Lower lobe of right lung (tissue), 2 donors: ENCODE results near the gene SLC1A2. TPM values are rescaled to one million over a fixed set of nuclear protein-coding genes. Genes with fewer than 3 reads are reported as not detected.
A peak's percentile ranks its signal among the peaks of the same experiment; 100 is the strongest.

Experiments
- ATAC-seq, 2 donors: fragments of 200-7000 bp; cut with Tn5 transposase; one replicate each; pipeline ENCODE4 v1.9.1; 2020 to 2022; ENCODE audit warnings: mild to moderate bottlenecking in 2 of 2, moderate library complexity in 2 of 2
- DNase-seq: peaks from one replicate; pipeline ENCODE4 v3.0.0-alpha.2; 2020
- H3K27ac ChIP-seq: fragments of 200-600 bp; one replicate; pipeline ENCODE4 v1.8.0; 2022
- H3K27me3 ChIP-seq: fragments of 200-600 bp; one replicate; pipeline ENCODE4 v1.8.0; 2022; ENCODE audit warnings: low read depth
- H3K36me3 ChIP-seq: fragments of 200-600 bp; one replicate; pipeline ENCODE4 v1.8.0; 2022; ENCODE audit warnings: mild to moderate bottlenecking
- H3K4me1 ChIP-seq: fragments of 200-600 bp; one replicate; pipeline ENCODE4 v1.8.0; 2022
- H3K4me3 ChIP-seq: fragments of 200-600 bp; one replicate; pipeline ENCODE4 v1.8.0; 2022; ENCODE audit warnings: mild to moderate bottlenecking
- H3K9me3 ChIP-seq: fragments of 200-600 bp; one replicate; pipeline ENCODE4 v1.8.0; 2022
- intact Hi-C: fragments of 100-400 bp; cut with DNase I; formaldehyde crosslinking; loops from one replicate; pipeline ENCODE4 v1.11.0; 2022
- total RNA-seq: library from RNA; stranded (reverse); fragmentation: NEBNext Ultra II Directional; extraction: Animal tissue kit (Norgen Biotek cat#: 25700); gene quantifications from one replicate; pipeline ENCODE4 v1.2.1, GENCODE V29; 2021
- TF ChIP-seq, protein P1 (sequence below): fragments of 200-600 bp; IDR thresholded peaks from one replicate; pipeline ENCODE4 v1.8.0; 2022; ENCODE audit warnings: antibody characterized with exemption, mild to moderate bottlenecking
- donor health status: DM: no; HTN: yes; CAD: no; lungs with severe emphysema.

SLC1A2 gene
- total RNA-seq, 1 donor from 2014 or later = 3.4 TPM

DNA sequence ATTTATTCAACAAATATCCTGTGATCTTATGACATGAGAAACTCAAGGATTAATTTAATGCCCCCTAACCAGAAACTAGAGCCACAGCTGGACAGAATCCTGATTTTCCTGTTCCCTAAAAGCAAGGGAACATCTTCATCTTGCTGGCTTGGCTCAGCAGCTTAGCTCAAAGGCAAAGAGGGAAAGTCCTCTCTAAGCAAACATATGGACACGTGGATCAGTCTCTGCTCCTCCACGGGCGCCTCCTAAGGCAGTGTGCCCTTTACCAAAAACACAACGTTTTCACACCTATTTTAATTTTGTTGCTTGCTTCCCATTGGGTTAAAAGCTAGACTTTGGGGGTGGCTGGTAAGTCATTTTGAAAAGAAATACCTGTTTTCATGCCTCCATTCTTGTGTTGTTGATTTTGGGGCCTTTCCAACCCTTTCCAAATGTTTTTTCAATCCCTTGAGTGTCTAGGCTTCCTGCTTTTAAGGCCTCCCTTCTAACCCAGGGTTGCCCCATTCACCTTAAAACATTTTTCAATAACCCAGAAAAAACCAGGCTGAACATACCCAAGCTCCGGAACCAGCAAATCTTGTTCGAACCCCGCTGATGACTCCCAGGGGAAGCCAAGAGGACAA is 15.5 kb downstream of the SLC1A2 start:
- DNase-seq (no peak), ATAC-seq (peak; percentile 32 to 65)
- intact Hi-C loops = no loop called here
- Histone ChIP-seq H3K36me3 (no peaks in the 10 kb centered on the region), H3K27me3 (no peaks in the 10 kb centered on the region), H3K27ac (peak overlapping the region; percentile 43), H3K4me3 (no peak overlapping the region), H3K4me1 (no peaks in the 10 kb centered on the region), H3K9me3 (no peaks in the 10 kb centered on the region)
- TF ChIP-seq, protein P1, sequence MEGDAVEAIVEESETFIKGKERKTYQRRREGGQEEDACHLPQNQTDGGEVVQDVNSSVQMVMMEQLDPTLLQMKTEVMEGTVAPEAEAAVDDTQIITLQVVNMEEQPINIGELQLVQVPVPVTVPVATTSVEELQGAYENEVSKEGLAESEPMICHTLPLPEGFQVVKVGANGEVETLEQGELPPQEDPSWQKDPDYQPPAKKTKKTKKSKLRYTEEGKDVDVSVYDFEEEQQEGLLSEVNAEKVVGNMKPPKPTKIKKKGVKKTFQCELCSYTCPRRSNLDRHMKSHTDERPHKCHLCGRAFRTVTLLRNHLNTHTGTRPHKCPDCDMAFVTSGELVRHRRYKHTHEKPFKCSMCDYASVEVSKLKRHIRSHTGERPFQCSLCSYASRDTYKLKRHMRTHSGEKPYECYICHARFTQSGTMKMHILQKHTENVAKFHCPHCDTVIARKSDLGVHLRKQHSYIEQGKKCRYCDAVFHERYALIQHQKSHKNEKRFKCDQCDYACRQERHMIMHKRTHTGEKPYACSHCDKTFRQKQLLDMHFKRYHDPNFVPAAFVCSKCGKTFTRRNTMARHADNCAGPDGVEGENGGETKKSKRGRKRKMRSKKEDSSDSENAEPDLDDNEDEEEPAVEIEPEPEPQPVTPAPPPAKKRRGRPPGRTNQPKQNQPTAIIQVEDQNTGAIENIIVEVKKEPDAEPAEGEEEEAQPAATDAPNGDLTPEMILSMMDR = no peak

DNA sequence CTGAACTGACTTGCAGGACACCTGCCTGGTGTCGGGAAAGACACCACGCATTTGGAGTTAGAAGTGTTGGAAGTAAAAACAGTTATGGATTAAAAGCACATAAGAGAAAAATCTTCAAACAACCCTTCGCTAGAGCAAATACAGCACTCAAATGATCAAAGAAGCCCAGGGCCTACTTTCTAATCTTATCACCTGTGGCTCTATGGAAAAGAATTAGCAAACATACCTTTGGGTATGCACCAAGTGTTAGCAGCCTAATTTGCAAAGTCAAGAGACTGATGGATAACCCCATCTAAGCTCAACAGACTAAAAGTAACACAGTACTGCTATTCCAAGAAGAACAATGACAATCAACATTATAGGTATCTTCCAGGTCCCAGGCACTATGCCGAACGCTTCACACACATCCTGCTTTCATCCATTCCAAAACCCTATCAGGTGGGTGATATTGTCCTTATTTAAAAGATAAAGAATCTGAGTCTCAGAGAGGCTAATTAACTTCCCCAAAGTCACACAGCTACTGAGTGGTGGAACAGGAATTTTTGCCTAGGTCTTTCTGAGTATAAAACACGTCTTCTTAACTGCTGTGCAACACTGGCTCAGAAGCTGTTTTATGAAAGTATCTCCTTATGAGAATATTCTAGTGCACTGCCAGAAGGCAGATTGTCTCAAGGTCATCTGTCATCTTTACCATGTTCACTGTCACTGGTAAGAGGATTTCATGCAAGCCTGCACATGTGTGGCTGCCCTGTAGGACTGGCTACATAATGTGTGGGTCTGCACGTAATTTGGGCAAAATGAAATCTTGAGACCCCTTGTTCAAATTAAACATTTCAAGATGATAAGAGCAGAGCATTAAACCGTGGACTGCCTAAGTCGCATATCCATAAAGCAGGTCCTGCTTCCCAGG is 16.4 kb downstream of the SLC1A2 start:
- H3K27ac ChIP-seq = no peak overlapping the region
- no peak overlapping the region for H3K4me3 ChIP-seq
- ATAC-seq = peak in 1 of 2 donors; percentile 45
- TF ChIP-seq, protein P1 = no peak
- H3K27me3 ChIP-seq = no peaks in the 10 kb centered on the region
- no peak for DNase-seq
- H3K4me1 ChIP-seq = no peaks in the 10 kb centered on the region
- H3K36me3 ChIP-seq = no peaks in the 10 kb centered on the region
- intact Hi-C loops = no loop called here
- no peaks in the 10 kb centered on the region for H3K9me3 ChIP-seq

GRCh38 chr11:35398881-35399280 is 20.5 kb downstream of the SLC1A2 start:
- intact Hi-C loops = no loop called here
- no peak for ATAC-seq

DNA sequence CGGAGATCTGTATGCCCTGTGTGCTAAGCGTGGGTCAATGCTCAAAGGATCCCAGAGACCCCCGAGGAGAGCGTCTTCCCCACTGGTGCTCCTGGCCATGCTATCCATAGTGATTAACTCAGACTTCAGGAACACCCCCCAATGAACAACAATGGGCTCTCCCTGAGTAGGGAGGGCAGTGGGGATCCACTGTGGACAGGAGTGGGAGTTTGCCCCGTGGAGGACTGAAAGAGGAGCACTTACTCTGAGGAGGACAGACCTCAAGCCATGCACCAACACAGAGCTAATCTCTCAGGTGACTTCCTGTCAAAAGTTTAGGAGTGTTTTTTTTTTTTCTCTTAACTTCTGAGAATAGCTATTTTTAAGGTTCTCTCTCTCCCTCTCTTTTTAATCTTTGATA is 24.4 kb downstream of the SLC1A2 start:
- Histone ChIP-seq H3K4me1 (peaks cover 23% of the 10 kb centered on the region), H3K27ac (no peak overlapping the region), H3K36me3 (no peaks in the 10 kb centered on the region), H3K27me3 (no peaks in the 10 kb centered on the region), H3K4me3 (no peak overlapping the region), H3K9me3 (no peaks in the 10 kb centered on the region)
- intact Hi-C loops = no loop called here
- TF ChIP-seq, protein P1 = no peak
- ATAC-seq (no peak), DNase-seq (no peak)

More at GRCh38 chr11:35398881-35399280, 20.5 kb downstream of the SLC1A2 start:
- Histone ChIP-seq H3K9me3 (no peaks in the 10 kb centered on the region), H3K36me3 (no peaks in the 10 kb centered on the region), H3K27ac (no peak overlapping the region), H3K4me3 (no peak overlapping the region), H3K4me1 (no peaks in the 10 kb centered on the region), H3K27me3 (no peaks in the 10 kb centered on the region)
- DNase-seq = no peak
- TF ChIP-seq, protein P1 = no peak

- no peak for DNase-seq
- intact Hi-C loops = no loop called here
- TF ChIP-seq, protein P1 = no peak
- Histone ChIP-seq H3K4me3 (no peak overlapping the region), H3K27me3 (no peaks in the 10 kb centered on the region), H3K27ac (no peak overlapping the region), H3K4me1 (peaks cover 23% of the 10 kb centered on the region), H3K9me3 (no peaks in the 10 kb centered on the region), H3K36me3 (no peaks in the 10 kb centered on the region)
- no peak for ATAC-seq
These were observed 26.3 kb downstream of the SLC1A2 start for GRCh38 chr11:35393098-35393497.
